DND-41 (cell line): ENCODE results near the gene CSHL1.

ENCODE experiments used
- CTCF ChIP-seq: IDR thresholded peaks from 2 replicates; pipeline ENCODE4 v1.5.1; 2012; ENCODE audit warnings: borderline replicate concordance, low read length, moderate library complexity, mild to moderate bottlenecking; ENCODE audit not compliant: poor library complexity, severe bottlenecking; ENCODE audit errors: extremely low read depth
- EZH2 ChIP-seq: IDR thresholded peaks from 3 replicates; pipeline ENCODE4 v1.6.1; 2012; ENCODE audit warnings: borderline replicate concordance, low read depth, mild to moderate bottlenecking, moderate library complexity, low read length, inconsistent platforms; ENCODE audit not compliant: severe bottlenecking

DNA sequence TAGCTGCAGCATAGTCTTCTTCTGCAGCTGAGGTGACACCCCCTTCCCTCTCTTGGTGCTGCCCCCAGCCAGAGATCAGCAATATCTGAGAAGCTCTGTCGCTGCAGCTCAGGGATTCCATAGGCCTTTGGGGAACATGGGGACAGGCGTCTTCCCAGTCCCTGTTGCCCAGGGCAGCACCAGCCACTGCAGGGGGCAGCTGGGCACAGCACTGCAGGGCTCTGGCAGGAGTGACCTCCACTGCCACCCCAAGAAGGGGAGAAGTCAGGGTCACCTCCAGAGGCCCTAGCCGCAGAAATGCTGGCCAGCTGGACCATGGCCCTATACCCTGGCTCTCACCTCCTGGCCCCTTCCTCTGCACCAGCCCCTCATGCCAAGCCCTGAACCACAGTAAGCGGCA is 44.7 kb upstream of the CSHL1 start:
- TF ChIP-seq EZH2 (no peak), CTCF (no peak)
